Measurements from ENCODE around the gene CACNA1S.

DNA sequence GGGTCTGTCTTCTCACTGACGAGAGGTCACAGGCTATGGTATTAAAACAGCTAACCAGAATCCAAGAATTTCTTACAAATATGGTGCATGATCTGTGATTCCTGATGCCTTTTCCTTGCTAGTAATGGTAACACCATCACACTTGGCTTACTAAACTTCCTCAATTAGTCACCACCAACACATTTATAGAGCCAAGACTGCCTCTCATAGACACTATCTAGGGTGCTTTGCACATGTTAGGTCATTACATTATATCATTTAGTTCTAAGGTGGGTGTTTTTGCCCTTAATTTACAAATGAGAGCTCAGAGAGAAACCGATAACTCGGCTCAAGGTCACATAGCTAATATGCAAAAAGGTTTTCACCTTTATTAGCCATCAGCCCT is 97.4 kb downstream of the CACNA1S start:
- no peak for TF ChIP-seq CTCF (conservative IDR thresholded peaks at IDR 0.05; ENCODE audit: low read length)
- TF ChIP-seq EZH2phosphoT487 (IDR thresholded peaks at IDR 0.05; ENCODE audit: borderline replicate concordance, low read depth, low read length), result no peak
